ENCODE data around the gene DCDC2C. TPM values are rescaled to one million over a fixed set of nuclear protein-coding genes. Genes with fewer than 3 reads are reported as not detected.

Gene DCDC2C
- total RNA-seq, 2 donors from 2014 or later = not detected

GRCh38 chr2:3674066-3674845, 29.1 kb upstream of the DCDC2C start:
- TF ChIP-seq, protein P1, sequence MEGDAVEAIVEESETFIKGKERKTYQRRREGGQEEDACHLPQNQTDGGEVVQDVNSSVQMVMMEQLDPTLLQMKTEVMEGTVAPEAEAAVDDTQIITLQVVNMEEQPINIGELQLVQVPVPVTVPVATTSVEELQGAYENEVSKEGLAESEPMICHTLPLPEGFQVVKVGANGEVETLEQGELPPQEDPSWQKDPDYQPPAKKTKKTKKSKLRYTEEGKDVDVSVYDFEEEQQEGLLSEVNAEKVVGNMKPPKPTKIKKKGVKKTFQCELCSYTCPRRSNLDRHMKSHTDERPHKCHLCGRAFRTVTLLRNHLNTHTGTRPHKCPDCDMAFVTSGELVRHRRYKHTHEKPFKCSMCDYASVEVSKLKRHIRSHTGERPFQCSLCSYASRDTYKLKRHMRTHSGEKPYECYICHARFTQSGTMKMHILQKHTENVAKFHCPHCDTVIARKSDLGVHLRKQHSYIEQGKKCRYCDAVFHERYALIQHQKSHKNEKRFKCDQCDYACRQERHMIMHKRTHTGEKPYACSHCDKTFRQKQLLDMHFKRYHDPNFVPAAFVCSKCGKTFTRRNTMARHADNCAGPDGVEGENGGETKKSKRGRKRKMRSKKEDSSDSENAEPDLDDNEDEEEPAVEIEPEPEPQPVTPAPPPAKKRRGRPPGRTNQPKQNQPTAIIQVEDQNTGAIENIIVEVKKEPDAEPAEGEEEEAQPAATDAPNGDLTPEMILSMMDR (IDR thresholded peaks at IDR 0.05) = no peak
- Histone ChIP-seq H3K27me3 (no peaks in the 10 kb centered on the region), H3K4me1 (no peaks in the 10 kb centered on the region), H3K9ac (ENCODE audit: low read depth in 2 of 2, low read length in 2 of 2) (no peak overlapping the region), H3K9me3 (no peaks in the 10 kb centered on the region), H3K36me3 (no peaks in the 10 kb centered on the region), H3K4me3 (no peak overlapping the region), H3K27ac (no peak overlapping the region)
- DNase-seq = no peak
- intact Hi-C loops (cut with DNase I) = no loop called here

GRCh38 chr2:3675687-3676086, 27.7 kb upstream of the DCDC2C start:
- no peak overlapping the region for H3K9ac ChIP-seq (ENCODE audit: low read depth in 2 of 2, low read length in 2 of 2)
- intact Hi-C loops (cut with DNase I) = no loop called here
- DNase-seq = no peak
- TF ChIP-seq, protein P1 (IDR thresholded peaks at IDR 0.05) = no peak
- H3K27ac ChIP-seq = no peak overlapping the region
- H3K4me3 ChIP-seq = no peak overlapping the region
- H3K27me3 ChIP-seq = no peaks in the 10 kb centered on the region
- no peaks in the 10 kb centered on the region for H3K4me1 ChIP-seq
- H3K9me3 ChIP-seq = no peaks in the 10 kb centered on the region
- H3K36me3 ChIP-seq = no peaks in the 10 kb centered on the region

- Histone ChIP-seq H3K9me3 (no peaks in the 10 kb centered on the region), H3K4me3 (no peak overlapping the region), H3K9ac (ENCODE audit: low read depth in 2 of 2, low read length in 2 of 2) (no peak overlapping the region), H3K27me3 (no peaks in the 10 kb centered on the region), H3K36me3 (no peaks in the 10 kb centered on the region), H3K4me1 (no peaks in the 10 kb centered on the region), H3K27ac (no peak overlapping the region)
- TF ChIP-seq, protein P1 (IDR thresholded peaks at IDR 0.05) = no peak
- intact Hi-C loops (cut with DNase I) = no loop called here
- DNase-seq = no peak
Observed at GRCh38 chr2:3677436-3677835, 25.9 kb upstream of the DCDC2C start.

GRCh38 chr2:3678212-3678611, 25.2 kb upstream of the DCDC2C start:
- intact Hi-C loops (cut with DNase I) = no loop called here
- no peak overlapping the region for H3K27ac ChIP-seq

DNA sequence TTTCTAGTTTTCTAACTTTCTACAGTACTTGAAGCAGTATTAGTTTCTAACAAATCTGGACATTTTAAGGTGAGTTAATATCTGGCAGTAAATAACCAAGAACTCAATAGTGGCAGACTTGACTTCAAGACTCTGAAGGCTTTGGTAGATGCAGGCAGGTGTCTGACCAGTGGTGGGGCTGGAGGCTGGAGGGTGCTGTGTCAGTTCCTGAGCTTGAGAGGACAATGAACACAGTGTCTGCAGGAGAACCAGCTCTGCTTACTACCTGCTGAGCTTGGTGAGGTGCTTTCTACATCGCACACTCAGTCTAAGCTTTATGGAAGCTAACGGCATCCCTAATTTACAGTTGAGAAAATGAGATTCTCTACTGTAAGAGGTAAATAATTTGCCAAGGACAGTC, 24.2 kb upstream of the DCDC2C start:
- H3K27me3 ChIP-seq = no peaks in the 10 kb centered on the region
- H3K4me3 ChIP-seq = no peak overlapping the region
- intact Hi-C loops (cut with DNase I) = no loop called here
- H3K27ac ChIP-seq = no peak overlapping the region
- no peak for DNase-seq
- no peak overlapping the region for H3K9ac ChIP-seq (ENCODE audit: low read depth in 2 of 2, low read length in 2 of 2)
- H3K36me3 ChIP-seq = no peaks in the 10 kb centered on the region
- TF ChIP-seq, protein P1 (IDR thresholded peaks at IDR 0.05) = no peak
- H3K9me3 ChIP-seq = no peaks in the 10 kb centered on the region
- H3K4me1 ChIP-seq = no peaks in the 10 kb centered on the region

More at GRCh38 chr2:3678212-3678611, 25.2 kb upstream of the DCDC2C start:
- Histone ChIP-seq H3K36me3 (no peaks in the 10 kb centered on the region), H3K9me3 (no peaks in the 10 kb centered on the region), H3K4me3 (no peak overlapping the region), H3K27me3 (no peaks in the 10 kb centered on the region), H3K9ac (ENCODE audit: low read depth in 2 of 2, low read length in 2 of 2) (no peak overlapping the region), H3K4me1 (no peaks in the 10 kb centered on the region)
- DNase-seq = no peak
- TF ChIP-seq, protein P1 (IDR thresholded peaks at IDR 0.05) = no peak
